LHCN-M2 (cell line): ENCODE results near the gene CFAP77. TPM values are rescaled to one million over a fixed set of nuclear protein-coding genes. Genes with fewer than 3 reads are reported as not detected.

Source experiments
- DNase-seq: peaks from one replicate; pipeline ENCODE4 v3.0.0-alpha.2; 2012; ENCODE audit warnings: low read depth
- total RNA-seq: library from RNA; depleted of rRNA; stranded (reverse); fragments of >200 nt; gene quantifications from 2 replicates; pipeline ENCODE4 v1.2.3, GENCODE V29; 2014

The CFAP77 gene
- total RNA-seq, 1 experiment from 2014 or later, result not detected

DNA sequence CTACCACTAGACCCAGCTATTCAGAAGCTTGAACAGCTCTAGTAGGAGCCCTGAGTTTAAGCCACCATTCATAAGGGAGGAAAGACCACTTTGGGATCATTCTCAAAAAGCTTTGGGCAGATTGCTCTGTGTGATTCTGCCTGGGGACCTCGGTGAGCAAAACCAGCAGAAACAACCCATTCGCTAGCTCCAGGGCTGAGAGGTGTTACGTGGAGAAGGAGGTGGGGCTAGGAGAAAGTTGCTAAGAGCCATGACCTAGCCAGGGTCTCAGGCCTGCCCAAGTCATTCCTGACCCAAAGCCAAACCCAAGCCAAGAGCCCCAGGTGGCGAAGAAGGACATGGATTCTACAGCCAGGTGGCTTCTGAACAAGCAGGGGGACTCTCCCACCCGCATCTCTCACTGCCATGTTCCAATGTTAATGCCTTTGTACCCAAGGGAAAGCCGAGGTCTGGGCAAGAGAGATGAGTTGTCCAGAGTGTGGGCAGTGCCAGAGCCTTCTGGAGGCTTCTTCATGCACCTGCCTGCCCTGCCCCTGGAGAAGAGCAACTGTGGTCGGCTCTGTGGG, 168.4 kb downstream of the CFAP77 start:
- no peak for DNase-seq

DNA sequence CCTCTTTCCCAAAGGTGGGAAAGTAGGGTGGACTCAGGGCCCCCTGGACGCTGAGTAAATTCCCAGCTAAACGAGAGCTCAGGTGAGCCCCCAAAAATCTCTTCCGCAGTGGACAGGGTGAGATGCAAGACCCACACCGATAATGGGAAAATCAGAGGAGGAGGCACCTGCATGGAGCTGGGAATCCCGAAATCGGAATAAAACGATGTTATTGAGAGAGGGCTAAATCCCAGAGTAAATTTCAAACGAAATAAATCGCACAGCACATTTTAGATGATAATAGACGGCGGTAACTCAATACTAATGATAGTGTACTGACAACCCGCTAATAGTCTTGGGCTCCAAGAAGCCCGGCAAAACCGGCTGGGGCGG, 169.4 kb downstream of the CFAP77 start:
- no peak for DNase-seq

DNA sequence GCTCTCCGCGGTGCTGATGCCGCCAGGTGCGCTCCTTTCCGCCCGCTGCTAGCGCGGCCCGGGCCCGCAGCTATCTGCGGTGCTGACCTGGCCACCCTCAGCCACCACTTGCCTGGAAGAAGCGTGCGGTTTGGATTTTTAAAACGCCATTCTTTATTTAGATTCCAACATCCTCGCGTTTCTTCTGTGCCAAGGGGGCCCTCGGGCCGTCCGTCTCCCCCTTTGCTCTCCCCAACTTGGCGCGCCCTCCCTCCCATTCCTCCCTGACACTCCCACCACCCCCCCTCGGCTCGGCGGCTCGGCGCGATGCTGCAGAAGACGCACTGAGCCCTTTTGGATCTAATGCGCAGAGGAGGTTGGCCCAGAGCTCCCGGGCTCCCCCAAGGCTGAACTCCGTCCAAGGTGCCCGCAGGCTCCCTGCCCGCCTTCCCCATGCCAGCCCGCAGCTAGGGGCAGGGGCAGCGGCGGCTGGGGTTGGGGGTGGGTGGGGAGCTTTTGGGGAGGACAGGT, 172.3 kb downstream of the CFAP77 start, which contains the start of gene BARHL1:
Gene BARHL1, plus strand, starts transcription at position 331 of the 510 bp plus-strand sequence. CDS start 192 bp downstream, outside the sequence.
- no peak for DNase-seq

DNA sequence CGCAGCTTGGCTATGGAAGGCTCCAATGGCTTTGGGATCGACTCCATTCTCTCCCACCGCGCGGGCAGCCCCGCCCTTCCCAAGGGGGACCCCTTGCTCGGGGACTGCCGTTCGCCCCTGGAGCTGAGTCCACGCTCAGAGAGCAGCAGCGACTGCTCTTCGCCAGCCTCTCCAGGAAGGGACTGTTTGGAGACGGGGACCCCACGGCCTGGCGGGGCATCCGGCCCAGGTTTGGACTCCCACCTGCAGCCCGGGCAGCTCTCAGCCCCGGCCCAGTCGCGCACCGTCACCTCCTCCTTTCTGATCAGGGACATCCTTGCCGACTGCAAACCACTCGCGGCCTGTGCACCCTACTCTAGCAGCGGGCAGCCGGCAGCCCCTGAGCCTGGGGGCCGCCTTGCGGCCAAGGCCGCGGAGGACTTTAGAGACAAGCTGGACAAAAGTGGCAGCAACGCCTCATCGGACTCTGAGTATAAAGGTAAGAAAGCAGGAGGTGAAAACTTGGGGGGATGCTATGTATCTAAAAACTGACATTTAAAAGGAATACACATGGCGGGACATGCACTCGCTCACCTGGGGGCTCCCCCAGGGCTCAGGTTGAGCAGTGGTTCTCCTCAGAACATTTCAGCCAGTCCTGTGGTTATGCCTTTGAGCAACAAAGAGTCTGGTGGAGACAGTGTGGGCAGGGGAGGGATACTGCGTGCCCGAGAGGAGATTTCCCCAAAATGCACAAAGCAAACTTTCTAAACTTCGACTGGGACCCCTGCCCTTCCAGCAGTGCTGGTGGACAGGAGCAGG, 173.0 kb downstream of the CFAP77 start:
- no peak for DNase-seq

DNA sequence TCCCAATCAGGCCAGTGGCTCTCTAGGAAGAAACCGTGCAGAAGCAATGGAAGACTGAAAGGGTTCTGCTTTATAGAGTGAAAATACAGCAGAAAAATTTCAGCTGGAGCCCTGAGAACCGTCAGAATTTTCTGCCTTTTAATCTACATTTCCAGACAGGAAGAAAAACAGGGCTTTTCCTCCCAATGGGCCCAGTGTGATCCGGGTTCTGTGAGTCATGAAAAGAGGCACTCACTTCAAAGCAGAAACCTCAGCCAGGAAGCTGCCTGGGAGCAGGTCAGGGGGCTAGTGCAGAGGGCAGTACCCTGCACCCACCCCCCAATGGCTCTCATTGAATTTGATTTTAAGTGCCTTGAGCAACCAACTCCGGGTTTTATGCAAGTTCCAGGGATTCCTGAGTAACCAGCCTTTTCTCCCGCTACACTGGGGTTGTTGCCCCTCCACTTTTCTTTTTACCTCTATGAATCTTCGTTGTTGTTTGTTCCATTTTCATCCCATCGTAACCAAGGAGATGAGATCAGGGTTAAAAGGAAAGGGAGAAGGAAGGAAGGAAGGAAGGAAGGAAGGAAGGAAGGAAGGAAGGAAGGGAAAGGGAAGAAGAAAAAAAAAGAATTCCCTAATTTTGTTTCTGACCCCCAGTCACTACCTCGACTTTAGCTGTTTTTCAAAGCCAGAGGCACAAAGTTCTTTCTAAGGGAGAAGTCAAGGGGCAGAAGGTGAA, 173.7 kb downstream of the CFAP77 start:
- no peak for DNase-seq

DNA sequence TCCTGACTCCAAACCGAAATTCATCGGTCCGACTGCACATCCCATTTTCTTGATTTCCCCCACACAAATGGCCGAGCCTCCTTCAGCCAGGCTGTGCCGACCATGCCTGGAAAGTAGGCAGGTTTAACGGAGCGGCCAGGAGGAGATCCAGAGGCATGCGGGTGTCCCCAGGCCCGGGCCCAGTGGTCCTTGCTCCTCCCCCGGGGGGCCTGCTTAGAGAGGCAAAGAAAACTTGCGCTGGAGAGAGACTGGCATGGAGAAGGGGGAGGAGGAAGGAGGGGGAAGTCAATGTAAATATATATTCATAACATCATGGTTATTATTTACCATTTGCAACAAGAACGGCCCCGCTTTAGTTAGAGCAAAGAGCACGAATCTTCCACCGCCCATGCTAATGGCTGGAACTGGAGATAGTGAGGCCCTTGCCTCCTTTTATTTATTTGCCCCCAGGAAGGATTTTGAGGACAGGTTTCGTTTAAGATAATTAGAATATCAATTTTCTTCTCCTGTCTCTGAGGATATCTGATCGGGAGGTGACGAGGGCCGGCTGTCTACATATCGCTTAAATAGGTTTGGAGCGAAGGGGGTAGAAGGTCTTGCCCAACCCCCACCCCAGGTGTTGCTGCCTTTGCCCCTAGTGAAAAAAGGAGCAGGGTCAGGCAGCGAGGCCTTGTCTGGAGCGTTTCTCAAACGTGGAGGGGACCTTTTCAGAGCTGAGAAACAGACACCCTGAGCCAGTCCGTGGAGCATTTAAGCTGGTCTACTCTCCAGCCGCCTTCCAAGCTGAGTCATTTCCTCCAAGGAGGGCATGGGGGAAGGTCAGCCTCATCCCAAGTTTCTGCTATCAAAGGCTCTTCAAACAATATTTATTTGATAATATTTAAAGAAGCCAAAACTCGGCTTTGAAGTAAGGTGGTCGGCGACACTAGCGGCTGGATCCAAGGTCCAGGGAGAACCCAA, 174.9 kb downstream of the CFAP77 start:
- peak; percentile 30 for DNase-seq

DNA sequence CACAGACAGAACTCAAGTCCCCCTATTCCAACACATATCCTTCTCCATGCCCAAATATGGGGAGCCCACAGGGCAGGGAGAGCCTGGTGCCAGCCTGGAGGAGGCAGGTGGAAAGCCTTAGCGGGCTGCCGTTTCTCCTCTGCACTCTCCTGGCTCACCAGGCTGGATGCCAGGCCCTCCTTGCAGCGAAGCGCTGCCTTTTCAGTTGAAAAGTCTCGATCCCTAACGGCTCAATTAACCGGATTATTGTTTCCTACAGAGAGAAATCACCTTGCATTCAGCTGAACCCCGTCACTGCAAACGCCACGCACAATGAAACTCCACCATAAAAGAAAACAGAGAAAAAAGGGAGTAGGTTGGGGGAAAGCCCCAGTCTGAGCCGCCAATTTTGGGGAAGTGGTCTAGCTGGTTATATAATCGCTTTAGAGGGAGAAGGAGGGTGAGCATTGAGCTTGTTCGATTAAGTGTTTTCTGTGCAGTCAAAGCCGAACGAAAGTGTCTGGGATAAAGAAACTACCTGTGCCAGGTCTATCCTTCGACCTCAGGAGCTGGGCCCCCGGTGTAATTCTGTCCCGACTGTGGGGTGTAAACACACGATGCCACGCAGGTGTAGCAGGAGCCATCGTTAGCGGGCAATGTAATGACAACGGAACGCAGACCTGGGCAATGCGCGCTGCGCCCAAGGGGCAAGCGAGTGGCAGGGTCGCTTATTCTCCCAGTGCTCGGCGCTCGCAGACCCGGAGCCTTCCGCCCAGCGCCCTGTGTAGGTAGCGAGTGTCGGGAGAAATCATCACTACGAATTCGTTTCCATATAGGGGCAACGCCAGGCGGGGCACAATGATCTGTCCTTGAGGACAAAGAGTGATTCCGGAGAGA, 176.2 kb downstream of the CFAP77 start:
- no peak for DNase-seq

DNA sequence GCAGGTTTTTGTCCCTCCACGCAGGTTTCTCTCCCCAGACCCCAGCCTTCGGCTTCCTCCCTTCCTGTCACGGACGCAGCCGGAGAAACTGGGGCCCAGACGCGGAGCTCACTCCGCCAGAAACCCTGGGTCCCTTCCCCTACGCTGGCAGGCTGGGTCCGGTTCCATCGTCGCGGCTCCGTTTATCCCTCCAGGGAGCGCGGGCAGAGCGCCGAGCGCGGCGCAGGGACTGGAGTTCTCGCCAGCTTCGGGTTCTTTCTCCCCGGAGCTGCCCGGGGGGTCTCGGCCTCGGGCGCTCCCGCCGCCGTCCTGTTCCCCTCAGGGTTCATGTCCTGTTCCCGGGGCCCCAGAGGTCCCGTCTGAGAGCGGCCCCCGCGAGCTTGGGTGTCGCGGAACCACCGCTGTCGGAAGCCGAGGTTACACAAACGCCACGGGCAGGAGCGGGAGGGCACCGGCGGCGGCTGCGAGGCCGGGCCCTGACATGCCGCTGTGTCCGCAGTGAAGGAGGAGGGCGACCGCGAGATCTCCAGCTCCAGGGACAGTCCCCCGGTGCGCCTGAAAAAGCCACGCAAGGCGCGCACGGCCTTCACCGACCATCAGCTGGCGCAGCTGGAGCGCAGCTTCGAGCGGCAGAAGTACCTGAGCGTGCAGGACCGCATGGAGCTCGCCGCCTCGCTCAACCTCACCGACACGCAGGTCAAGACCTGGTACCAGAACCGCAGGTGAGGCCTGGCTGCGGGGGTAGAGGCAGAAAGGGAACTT, 177.0 kb downstream of the CFAP77 start:
- DNase-seq, result no peak

DNA sequence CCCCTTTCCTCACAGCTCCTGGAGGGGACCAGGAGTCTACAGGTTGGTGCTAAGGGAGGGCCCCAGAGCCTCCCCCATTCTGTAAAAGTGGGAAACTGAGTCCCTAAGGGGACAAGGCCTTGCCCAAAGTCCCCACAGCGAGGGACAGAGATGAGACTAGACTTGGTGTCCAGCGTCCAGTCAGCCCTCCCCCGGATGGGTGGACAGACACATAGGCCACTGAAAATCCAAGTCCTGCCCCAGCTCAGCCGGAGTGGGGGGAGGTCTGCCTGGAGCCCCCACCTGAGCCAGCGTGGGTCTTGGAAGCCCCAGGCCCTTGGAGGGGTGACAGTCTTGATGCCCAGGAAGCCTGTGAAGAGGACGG, 177.6 kb downstream of the CFAP77 start:
- DNase-seq, result no peak

DNA sequence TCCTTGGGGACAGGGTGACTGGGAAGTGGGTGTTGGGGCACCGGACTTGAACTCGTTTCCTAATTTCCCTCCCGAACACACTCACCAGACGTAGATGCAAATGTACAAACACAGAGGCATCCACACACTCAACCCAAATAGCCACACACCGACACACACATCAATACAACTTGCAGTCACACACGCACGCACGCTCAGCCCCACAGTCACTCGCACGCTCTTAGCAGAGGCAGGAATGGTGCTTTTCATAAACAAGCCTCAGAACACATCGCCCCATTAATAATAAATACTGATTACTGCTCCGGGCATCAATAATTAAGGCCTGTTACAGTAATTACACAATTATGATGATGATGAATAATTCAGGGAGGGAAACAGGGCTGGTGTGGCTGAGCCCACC, 178.1 kb downstream of the CFAP77 start:
- no peak for DNase-seq

DNA sequence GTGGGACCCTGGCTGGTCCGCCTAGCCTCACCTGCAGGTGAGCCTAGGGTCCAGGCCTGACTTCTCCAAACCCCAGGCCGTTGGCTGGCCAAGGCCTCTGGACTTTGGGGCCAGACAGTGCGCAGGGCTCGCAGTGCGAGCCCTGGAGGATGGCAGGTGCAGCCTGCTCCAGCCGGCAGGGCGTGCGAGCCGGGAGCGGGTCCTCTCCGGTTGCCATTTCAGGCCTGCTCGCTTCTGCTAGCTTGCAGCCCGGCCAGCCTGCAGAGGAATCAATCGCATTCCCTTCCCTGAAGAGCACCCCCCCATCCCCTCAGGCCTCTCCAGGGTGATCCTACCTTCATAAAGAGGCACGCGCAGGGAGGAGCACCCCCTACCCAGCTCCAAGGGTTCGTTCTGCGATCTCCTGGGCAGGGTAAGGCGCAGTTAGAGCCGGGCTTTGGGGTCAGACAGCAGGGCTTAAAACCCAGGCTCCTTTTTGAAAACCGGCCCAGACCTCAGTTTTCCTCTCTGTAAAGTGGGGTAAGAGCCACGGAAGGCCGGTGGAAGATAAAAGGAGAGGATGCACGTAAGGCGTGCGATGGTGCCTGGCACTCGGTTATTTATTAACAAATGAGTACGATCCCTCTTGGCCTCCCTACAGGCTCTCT, 178.6 kb downstream of the CFAP77 start:
- DNase-seq, result no peak

DNA sequence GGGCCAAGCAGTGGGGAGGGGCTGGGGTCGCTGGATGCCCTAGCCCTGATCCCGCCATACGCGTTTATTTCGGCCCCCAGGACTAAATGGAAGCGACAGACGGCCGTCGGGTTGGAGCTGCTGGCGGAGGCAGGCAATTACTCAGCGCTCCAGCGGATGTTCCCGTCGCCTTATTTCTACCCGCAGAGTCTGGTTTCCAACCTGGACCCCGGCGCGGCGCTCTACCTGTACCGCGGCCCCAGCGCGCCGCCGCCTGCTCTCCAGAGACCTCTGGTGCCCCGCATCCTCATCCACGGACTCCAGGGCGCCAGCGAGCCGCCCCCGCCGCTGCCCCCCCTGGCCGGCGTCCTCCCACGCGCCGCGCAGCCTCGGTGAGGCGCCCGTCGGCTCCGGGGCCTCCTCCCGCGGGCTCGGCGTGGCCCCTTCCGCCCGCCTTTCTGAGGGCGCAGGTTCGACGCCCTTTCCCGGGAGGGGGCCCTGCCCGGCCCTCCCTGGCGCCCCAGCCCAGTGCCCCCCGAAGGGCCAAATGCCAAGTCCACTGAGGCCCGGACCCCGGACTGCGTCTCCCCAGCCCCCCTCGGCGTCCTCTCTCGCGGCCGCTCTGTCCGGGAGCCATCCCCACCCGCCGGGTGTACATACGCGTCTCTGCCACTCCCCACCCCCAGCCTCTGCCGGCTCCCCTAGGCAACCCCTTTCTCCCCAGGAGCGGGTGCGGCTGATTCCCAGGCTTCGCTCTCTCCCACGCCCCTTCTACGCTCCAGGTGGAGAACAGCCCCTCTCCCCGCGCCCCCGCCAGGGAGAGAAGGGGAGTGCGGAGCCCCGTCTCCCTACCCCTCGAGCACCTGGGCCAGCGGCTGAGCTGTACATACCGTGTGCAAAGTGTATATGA, 179.4 kb downstream of the CFAP77 start:
- DNase-seq, result no peak

DNA sequence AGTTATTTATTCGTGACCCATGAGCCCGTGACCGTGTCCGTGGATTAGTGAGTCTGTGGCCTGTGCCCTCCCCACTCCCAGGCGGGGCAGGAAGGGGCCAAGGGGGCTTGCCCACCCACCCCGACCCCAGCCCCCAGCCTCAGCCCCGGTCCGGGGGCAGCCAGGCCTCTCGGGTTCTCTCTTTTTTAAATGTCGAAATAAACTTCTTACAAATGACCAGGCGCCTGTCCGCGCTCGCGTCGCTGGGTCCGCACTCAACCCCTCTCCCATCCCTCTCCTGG, 180.0 kb downstream of the CFAP77 start:
- no peak for DNase-seq

DNA sequence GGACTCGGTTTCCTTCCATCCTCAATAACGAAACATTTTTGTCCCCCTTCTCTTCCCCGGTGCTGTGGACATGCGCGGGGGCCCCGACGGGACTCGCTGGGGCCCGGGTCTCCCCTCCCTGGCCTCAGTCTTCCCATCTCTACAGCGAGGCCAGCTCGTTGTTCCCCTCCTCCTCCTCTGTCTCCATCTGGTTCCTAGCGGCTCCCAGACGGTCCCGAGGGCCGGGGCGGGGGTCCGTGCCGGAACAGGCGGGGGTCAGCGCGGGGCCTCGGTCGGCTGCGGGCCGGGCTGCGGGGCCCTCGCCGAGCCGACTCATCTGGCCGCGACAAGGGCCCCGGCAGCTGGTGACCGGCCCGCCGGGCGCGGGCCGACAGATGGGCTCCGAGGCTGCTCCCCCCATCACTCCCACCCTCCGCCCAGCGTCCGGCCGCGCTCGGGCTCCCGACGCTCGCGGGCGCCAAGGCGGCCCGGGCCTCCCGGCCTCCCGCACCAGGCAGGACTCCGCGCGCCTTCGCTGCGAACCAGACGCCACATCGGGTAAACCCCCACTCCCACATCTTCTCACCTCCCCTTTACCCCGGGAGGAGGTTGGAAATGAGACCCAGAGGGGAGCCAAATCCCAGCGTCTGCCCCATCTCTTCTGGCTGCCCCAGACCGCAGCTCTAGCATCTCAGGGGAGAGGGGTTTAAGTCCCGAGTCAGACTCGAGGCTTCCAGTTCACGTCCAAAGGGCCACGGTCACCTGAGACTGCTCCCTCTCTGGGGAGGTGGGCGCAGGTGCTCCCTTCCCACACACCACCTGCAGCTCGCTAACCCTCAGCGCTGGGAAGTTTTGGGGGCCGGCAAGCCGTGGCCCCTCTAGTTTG, 180.5 kb downstream of the CFAP77 start:
- no peak for DNase-seq

DNA sequence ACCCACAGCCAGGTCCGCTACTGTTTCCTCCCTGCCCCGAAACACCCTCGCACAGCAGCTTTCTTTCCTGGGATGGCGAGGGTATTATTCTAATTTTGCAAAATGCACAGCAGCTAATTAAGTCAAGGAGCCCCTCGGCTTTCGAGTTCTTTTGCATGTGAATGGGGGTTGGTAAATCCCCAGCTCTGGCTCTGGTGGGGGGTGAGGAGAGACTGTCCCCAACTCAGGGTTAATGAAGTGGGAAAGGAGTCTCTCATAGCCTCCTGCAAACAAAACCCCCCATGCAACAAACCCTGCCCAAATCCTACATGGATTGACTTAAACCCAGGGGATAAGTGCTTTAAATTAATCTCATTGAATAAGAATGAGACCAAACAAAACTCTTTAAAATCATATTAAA, 181.2 kb downstream of the CFAP77 start:
- no peak for DNase-seq

DNA sequence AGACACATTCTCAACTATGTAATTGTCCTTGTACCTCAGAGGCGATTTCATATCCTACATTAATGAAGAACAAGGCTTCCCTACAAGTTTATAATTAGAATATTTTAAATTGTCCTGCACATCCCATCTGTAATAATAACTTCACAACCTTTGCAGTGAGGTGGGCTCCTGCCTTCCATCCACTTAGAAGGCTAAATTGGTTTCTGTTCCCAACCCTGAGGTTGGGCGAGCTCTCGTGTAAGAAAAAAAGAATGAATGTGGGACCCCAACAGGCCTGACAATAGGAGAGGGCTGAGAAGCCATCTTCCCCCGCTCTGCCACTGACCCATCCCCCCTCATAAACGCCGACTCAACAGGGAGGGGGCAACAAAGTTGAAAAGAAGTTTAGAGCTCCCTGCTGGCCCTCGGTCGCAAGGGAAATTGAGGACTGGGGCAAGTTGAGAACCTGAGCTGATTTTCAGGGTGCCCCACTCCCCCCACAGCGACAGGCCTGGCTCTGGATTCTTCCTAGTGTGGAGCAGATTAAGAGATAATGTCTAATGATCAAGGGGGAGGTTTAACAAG, 181.8 kb downstream of the CFAP77 start:
- no peak for DNase-seq

DNA sequence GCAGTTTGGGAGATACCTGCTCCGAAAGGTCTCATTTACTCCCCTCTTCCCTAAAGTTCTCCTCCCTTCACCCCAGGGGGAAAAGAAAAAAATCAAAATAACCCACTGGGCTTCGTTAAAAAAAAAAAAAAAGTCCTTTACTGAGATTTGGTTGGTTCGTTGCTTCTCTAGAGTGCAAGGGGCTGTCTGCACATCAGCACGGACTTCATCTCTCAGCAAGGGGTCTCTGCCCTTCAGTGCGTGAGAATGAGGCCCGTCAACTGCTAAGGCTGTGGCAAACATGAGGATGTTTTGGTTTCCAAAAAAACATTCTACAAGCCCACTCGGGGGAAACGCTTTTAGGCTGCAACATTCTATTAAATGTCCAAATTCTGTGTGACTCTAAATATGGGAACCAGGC, 182.4 kb downstream of the CFAP77 start:
- DNase-seq, result no peak
